ENCODE measurements around the gene PPP4R3A.
A peak's percentile ranks its signal among the peaks of the same experiment; 100 is the strongest.
"Not testable (repeated sequence)": the region's sequence is repeated elsewhere in the genome, so short reads cannot be mapped to it uniquely, and the experiment has no call there.

The PPP4R3A gene

DNA sequence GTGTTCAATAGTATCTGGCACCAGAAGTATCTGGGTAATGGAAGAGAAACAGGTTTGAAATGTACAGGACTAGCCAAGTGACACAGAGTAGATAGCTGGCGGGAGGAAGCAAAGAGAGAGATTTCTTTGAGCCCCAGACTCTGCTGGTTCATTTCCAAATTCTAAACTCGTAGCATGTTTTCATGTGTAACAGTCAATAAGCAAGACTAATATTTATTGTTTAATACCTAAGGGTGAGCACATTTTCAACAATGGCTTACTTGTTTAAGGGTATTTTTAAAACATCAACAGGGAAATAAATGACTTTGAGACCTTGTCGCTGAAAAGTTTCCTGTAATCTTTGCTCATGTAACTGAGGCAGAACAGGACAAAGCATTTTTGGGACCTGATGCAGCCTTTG is 80.7 kb downstream of the PPP4R3A start:
- DNase-seq = no peak

DNA sequence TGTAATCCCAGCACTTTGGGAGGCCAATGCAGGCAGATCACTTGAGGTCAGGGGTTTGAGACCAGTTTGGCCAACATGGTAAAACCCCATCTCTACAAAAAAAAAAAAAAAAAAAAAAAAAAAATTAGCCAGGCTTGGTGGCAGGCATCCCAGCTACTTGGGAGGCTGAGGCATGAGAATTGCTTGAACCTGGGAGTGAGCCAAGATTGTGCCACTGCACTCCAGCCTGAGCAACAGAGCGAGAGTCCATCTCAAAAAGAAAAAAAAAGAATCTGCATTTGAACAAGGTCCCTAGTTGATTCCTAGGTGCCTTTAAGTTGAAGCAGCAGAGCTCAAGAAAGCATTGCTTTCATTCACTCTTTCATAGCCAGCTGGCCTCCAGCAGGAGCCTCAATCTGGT is 81.2 kb downstream of the PPP4R3A start:
- not testable (repeated sequence) for DNase-seq

DNA sequence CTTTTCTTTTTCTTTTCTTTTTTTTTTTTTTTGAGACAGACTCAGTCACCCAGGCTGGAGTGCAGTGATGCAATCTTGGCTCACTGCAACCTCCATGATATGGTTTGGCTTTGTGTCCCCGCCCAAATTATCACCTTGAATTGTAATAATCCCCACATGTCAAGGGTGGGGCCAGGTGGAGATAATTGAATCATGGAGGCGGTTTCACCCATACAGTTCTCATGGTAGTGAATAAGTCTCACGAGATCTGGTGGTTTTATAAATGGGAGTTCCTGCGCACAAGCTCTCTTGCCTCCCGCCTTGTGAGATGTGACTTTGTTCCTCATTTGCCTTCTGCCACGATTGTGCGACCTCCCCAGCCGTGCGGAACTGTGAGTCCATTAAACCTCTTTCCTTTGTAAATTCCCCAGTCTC is 84.6 kb downstream of the PPP4R3A start:
- DNase-seq = peak; percentile 44

DNA sequence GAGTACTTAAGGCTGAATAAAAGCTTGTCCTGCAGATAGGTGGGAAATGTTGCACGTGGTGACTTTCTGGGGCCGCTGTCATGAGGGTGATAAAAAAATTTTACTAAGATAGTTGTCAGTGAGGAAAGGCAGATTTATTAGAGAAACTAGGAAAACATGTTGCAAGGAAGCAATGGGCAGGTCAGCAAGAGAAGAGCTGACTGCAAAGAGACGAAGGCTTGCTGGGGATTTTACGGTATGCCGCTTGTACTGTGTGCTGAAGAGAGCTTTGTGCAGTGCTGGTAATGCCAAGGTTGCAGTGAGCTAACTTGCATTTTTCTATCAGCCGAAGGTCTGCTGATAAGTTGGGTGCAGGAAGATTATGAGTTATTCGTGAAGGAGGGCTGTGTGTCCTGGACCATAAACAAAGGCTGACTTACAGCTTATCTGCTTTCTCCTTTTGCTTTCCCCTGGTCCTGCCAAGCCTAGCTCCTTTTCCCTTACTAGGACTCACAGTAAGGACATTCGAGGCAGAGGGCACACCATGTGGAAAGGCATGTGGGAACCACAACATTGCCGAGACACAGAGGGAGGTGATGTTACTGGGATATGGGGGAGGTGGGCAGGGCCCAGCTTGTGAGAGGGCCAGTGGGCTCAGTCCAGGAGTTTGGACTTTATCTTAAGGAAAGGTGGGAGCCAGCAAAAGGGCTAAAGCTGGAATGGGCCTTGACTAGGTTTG is 85.1 kb downstream of the PPP4R3A start:
- DNase-seq = no peak

DNA sequence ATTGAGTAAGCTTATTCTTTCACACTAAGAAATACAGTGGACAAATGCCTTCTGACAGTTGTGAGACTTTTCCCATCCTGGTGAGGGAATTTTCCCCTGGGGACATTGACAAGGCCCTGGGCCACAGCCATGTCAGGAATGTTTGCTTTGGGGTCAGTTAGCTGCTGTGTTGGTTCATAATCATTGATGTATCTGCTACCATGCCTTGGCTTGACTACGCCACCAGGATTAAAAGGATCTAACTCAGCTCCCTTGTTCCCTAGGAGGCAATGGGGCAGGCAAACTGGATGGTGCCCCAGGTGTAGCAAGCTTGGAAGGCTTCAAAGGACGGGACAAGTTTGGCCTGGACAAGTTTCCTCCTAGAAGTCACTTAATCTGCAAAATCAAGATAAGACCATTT is 89.4 kb downstream of the PPP4R3A start:
- DNase-seq = no peak

DNA sequence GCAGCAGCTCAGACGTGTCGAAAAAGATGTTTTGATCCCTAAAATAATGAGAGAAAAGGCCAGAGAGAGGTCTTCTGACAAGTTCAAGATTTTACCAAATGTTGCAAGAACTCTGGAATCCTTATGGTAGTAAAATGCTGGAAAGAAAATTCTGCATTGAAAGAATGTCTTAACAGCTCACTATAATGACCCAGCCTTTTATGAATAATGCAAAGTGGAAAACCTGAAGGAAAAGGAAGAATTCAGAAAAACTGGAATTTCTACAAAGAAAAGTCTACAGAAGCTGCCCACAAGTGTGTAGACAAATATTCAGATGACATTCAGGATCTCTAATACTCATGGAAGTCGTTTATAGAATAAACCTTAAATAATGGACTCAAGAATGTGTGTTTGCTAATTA is 90.7 kb downstream of the PPP4R3A start:
- no peak for DNase-seq

DNA sequence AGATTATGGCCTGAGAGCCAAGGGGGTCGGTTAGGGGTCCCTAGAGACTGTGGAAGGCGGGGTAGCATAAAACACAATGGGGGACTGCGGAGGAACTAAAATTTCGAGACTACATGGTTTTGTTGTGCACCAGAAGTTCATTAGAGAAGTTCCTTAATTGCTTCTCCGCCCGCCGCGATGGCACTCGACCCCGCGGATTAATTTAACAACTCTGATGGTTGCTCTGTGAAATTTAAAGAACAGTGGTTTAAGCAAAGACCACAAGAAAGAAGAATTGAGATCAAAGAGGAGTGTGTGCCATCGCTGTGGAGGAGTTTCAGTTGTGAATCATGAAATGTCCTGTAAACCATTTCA is 91.1 kb downstream of the PPP4R3A start:
- no peak for DNase-seq

DNA sequence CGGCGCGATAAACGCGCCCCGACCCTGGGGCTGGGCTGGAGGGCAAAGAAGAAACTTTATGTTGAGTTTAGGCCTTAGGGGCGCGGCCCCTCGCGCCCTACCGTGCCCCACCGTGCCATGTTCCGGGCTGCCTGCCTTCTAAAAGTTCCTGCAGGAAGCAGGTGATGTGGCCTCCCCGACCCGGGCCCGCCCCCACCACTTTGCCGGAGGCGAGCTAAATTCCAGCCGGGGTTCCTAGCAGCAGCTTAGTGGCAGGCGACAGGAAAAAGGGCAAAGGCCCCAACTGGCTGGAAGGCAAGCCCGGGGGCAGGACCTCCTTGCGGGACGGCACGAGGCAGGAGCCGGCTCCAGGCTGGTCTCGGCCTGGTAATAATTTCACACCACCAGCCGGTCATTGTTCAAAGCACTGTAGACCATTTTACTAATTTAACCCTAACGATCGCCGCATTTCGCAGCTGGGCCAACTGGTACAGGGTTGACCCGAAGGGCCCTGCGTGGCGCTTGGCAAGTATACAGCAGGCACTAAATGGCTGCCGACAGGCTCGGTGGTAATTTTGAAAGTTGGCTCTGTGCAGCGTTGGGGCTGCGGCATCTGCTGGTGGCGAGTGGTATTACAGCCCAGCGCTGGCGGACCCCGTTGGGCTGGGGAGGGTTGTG is 91.6 kb downstream of the PPP4R3A start:
- peak; percentile 71 for DNase-seq

DNA sequence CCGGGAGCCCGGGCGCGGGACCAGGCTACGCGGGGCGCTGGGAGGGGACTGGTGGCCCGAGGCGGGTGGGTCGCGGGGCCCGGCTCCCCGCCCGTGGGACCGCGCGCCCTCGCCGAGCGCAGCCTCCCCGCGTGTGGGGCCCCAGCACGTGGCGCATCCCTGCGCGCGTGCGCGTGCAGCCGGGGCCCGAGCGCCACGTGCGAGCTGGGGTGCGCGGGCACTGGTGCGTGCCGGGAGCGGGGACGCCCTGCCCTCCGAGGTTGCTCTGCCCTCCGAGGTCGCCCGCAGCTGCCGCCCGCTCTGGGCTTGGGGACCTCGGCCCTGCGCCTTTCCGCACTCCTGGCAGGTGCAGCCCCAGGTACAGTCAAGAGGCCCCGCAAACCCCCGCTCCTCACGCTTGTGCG is 92.1 kb downstream of the PPP4R3A start:
- DNase-seq = peak; percentile 61

DNA sequence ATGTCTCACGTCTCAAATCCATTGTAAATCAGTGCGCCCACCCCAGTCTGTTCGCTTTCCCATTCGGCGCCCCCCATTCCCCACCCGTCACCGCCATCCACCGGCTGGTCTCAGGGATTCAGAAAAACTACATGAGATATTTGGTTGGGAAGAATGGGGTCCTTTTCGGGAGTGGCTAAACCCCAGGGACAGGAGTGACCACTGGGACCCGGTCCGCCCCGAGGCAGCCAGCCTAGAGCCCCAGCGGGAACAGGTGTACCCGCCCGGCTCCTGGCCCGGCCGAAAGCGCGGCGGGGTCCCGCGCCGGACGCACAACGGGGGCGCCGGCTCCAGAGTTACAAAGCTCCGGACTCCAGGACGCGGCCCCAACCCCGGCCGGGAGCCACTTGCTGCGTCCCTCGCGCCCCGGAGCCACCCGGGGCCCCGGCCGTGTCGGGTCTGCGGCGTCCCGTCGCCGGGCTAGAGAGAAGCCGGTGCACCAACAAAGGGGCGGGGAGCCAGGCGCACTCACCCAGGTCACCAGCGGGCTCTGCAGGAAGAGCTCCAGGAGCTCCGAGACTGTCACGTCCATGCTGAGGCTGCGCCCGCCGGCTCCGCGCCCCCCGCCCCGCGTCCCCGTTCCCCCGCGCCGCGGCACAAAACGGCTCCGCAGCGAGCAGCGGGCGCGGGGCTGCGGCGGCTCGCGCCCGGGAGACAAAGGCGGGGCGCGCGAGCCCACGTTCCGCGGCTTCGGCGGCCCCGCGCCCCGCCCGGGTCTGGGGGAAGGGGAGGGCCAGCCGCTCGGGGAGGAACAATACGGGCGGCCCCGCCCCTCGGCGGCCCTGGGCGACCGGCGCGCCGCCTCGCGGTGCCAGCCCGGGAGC is 92.8 kb downstream of the PPP4R3A start, which contains the start of gene CCDC88C:
TSS of gene CCDC88C (minus strand) at position 701 of the 863 bp plus-strand sequence. CDS start at position 571, 130 bp downstream.
- DNase-seq = peak; percentile 78

DNA sequence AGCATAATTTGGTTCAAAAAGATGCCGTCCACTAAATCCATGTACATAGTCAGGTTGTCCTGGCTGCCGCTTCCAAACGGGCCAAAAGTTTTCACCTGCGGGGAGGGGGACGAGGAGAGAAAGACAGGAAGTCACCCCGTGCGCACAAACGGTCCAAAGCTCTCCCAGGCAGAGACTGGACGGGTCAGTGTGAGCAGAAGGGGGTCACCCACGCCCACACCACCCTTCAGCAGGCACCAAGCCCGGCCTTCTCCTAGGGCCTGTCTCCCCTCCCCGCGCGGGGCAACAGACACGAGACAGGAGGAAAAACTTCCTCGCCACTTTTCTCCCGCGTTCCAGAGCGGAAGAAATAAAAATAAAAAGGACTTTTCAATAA is 93.4 kb downstream of the PPP4R3A start:
- no peak for DNase-seq

DNA sequence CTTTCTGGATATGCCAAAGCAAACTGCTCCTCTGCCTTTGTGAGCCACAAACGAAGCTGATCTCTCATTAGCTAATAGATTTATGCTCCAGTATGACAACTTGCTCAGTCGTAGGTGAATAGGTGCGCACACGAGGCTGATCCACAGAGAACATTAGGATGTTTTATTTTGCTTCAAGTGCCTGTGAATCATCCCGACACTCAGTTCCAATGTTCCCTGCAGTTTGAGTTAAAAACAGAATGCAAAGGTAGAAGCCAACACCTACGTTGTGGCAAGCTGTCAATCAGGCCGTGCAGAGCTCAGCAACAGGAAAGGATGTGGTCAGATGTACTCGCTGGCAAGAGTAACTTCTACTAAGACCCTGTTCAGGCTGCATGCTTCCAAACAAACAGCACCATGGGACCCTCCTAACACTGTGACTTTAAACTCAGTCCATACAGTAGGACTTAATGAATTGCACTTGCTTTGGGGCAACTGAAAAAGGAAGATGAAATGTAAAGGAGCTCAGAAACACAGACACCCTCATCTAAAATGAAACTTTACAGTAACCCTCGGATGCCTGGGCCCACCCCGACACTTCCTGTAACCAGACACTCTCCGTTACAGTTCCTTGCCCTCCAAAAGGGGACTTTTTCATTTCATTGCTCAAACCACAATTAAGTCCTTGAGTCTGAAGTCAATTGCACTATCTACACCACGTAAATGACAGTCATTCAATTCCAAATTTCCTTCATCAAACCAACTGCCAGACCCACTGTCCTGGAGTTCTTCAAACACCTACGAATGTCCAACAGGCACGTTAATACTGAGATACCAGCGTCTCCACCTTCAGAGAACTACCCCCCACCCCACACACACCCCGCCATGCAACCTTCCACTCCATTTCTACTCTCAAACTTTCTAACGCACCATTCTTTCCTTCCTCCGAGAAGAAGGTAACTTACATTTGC is 94.0 kb downstream of the PPP4R3A start:
- peak; percentile 57 for DNase-seq

DNA sequence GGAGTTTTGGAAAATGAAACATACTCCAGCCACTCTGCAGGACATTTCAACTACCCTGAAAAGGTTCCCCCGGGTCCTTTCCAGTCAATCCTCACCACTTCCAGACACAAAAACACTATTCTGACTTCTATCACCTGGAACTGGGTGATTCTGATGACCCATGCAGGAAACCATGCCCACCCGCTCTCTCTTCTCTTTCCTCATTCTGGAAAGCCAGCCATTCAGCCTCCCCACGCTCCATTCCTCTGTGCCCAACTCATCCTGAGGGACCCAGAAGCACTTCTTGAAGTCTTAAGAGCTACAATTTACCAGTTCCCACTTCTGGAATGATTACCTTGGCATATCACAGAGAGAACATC is 95.7 kb downstream of the PPP4R3A start:
- DNase-seq = no peak

DNA sequence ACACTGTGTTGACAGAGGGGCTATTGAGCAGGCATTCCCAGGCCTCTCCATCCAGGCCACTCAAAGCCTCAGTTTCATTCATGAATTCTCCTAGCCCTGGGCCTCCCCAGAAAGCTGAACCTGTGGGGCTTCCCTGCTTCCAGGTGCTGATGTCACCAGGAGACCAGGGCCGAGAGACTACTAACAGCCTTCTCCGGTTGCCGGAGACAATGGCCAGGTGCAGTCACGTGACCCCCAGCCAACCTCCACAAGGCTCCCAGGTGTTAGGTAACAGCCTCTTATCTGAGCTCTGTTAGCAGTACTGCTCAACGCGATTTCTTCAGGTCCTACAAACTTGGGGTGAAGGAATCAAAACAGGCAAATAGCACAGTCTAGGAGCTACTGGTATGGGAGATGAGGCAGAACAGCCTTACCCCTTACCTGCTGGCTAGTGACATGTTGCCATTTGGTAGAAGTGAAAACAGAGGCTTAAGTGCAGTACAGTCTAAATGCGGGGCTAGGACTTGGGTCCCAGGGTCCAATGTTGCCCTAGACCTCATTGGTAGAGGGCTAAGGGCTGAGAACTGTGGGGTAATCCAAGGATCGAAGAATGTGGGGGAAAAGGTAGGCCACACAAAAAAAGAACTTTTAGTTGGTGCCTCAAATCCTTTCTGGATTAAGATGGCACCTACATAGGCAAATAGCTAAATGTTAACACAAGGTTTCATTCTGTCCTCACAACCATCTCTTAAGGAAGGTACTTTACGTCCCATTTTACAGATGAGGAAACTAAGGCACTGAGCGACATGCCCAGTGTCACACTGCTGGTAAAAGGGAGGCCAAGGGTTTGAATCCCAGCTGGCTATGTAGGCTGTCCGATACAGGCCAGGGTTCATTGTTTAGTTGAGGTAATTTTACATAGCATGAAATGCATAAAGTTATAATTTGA is 96.3 kb downstream of the PPP4R3A start:
- DNase-seq = no peak

DNA sequence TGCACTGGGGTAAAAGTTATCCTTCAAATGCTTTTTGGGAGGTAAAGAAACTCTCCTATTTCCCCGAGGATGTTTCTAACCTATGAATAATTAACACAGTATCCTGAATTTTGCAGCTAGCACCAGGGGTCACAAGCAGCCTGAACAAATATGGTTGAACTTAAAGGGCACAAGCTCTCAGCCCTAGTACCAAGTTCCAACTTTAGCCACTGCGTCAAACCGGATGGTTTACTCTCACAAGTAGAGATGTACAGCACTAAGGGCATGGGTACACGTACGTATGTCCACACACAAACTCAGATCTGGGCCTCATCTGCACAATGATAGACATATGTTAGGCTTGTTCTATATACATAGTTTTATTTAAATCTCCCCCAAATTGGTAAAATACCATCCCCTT is 97.2 kb downstream of the PPP4R3A start:
- DNase-seq = no peak

DNA sequence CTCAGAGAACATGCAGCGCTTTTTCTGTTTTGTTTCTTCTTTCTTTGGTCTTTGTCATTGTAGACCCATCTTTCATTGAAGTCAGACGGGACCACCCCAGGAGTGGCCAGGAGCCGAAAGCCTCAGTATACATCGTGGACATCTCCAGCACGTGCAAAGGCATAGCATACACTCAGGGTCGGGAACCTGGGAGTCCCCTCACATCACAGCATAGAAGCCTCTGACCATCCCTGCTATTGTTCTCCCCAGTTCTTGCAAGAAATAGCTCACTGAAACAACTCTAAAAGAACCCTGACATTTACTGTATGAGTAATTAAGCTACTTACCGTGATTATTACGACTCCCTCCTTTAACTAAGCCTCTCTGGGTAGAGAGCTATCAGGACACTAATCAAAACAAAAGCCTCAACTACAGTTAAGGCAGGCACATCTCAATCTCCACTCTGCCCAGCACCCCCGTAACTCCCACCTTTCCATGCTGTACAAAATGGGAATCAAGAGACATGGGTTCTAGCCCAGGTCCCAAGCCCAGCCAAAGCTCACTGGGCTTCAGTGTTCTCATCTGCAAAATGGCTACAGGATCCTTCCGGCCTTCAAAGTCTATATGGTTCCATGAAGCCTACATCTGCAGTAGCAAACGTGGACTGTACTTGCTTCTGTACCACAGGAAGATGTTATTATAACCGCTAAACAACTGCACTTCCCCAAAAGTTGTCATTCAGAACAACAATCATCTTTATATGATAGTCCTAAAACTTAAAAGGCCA is 99.2 kb downstream of the PPP4R3A start:
- DNase-seq = no peak

DNA sequence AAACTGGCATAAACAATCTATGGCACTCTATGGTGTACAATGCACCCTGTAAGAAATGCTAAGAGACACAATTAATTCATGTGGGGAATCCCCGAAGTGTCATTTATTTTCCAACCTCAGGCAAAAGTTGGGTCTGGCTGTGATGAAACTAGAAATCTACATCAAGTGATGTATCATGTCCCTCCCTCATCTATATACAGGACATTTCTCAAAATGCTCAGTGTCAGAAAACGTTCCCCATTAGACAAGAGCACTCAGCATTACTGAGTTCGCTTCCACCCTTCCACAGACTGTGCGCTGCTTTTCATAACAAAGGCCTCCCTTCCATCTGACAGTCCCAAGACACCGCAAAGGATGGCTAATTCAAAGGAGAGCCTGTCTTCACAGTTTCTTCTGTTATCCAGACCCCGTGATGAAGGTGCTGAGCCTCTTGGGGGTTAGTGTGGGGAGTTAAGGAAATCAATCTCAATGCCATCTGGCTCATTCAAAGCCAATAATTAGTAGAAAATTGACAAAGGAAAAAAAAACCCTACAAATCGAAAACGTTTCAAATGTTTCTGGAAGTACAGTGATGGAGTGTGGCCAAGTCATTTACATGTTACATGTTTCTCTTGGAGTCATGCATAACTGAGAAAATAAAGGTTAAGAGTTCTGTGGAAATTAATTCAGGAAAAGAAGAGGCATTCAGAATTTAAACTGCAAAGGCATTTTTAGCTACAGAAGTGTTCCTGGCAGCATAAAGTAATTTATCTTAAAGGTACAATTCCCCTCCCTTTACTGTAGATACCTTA is 100.0 kb downstream of the PPP4R3A start:
- no peak for DNase-seq

DNA sequence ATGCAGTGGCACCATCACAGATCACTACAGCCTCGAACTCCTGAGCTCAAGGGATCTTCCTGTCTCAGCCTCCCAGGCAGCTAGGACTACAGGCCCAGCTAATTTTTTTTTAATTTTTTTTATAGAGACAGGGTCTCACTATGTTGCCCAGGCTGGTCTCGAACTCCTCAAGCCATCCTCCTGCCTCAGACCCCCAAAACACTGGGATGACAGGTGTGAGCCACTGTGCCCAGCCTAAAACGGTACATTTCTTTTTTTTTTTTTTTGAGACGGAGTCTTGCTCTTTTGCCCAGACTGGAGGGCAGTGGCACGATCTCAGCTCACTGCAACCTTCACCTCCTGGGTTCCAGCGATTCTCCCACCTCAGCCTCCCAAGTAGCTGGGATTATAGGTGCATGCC is 100.9 kb downstream of the PPP4R3A start:
- DNase-seq = not testable (repeated sequence)

All from suppressor macrophage treated with lipopolysaccharide for 4 hours (primary cell).